HepG2 (cell line): ENCODE data around the gene SATB1. TPM values are rescaled to one million over a fixed set of nuclear protein-coding genes. Genes with fewer than 3 reads are reported as not detected.

Source experiments
- MED8 ChIP-seq: sonication (generic); formaldehyde crosslinking; IDR thresholded peaks from 2 replicates; pipeline ENCODE4 v1.8.1; 2023; ENCODE audit warnings: mild to moderate bottlenecking, missing genetic modification reagents; ENCODE audit not compliant: insufficient replicate concordance
- MTA3 ChIP-seq: sonication (generic); formaldehyde crosslinking; IDR thresholded peaks from 2 replicates; pipeline ENCODE4 v1.4.0; 2020; ENCODE audit warnings: missing genetic modification reagents
- NFIB ChIP-seq: sonication (generic); formaldehyde crosslinking; IDR thresholded peaks from 2 replicates; pipeline ENCODE4 v1.9.0; 2021; ENCODE audit warnings: missing genetic modification reagents, mild to moderate bottlenecking, borderline replicate concordance
- PCBP2 ChIP-seq: fragments of 200-400 bp; formaldehyde crosslinking; optimal IDR thresholded peaks from 2 replicates; pipeline ENCODE3; 2018; ENCODE audit warnings: low read length, low read depth; ENCODE audit not compliant: poor library complexity, severe bottlenecking
- PRMT3 ChIP-seq: sonication (generic); formaldehyde crosslinking; IDR thresholded peaks from 2 replicates; pipeline ENCODE4 v1.8.1; 2022; ENCODE audit warnings: low read depth, mild to moderate bottlenecking, moderate library complexity, missing genetic modification reagents, borderline replicate concordance
- SP4 ChIP-seq: sonication (generic); formaldehyde crosslinking; IDR thresholded peaks from 2 replicates; pipeline ENCODE4 v1.8.1; 2023; ENCODE audit warnings: mild to moderate bottlenecking, missing genetic modification reagents
- TFE3 ChIP-seq: IDR thresholded peaks from 2 replicates; pipeline ENCODE4 v1.6.1; 2016
- ZFP36L2 ChIP-seq: sonication (generic); formaldehyde crosslinking; IDR thresholded peaks from 2 replicates; pipeline ENCODE4 v1.4.0; 2020; ENCODE audit warnings: missing genetic modification reagents
- ZNF790 ChIP-seq: sonication (generic); formaldehyde crosslinking; IDR thresholded peaks from 2 replicates; pipeline ENCODE4 v1.8.0; 2022; ENCODE audit warnings: missing genetic modification reagents, mild to moderate bottlenecking, borderline replicate concordance
- polyA plus RNA-seq, 8 experiments: library from polyadenylated mRNA; depleted of rRNA in 3 of 8; stranded (reverse) in 7 of 8; unstranded in 1 of 8; fragments of >200 nt; fragmentation: Illumina TruSeq in 4 of 8; extraction: Trizol in 4 of 8; gene quantifications; 2 replicates each; pipeline versions ENCODE4 v1.2.1 to v1.2.3, GENCODE V29; 2011 to 2016; ENCODE audit warnings: low read depth in 4 of 8, missing spikeins in 1 of 8, mixed read lengths in 1 of 8; ENCODE audit not compliant: insufficient read depth in 1 of 8
- total RNA-seq, 5 experiments: library from RNA; depleted of rRNA; stranded (reverse); fragments of >200 nt; fragmentation: Illumina TruSeq; extraction: Trizol; gene quantifications; 2 replicates each; pipeline ENCODE4 v1.2.3, GENCODE V29; 2016; ENCODE audit warnings: low read depth in 1 of 5
- TF ChIP-seq, protein P1 (sequence below): sonication (generic); formaldehyde crosslinking; IDR thresholded peaks from 2 replicates; pipeline ENCODE4 v1.4.0; 2020; ENCODE audit warnings: mild to moderate bottlenecking, missing genetic modification reagents
- TF ChIP-seq, protein P2 (sequence below): sonication (generic); formaldehyde crosslinking; IDR thresholded peaks from 2 replicates; pipeline ENCODE4 v1.4.0; 2020; ENCODE audit warnings: missing genetic modification reagents

Gene SATB1
- total and polyA plus RNA-seq, 2 of the 13 experiments (the other 11 are each of a cell fraction or from before 2014, with no cell fraction given), result 0.03 TPM; not detected in 1

DNA sequence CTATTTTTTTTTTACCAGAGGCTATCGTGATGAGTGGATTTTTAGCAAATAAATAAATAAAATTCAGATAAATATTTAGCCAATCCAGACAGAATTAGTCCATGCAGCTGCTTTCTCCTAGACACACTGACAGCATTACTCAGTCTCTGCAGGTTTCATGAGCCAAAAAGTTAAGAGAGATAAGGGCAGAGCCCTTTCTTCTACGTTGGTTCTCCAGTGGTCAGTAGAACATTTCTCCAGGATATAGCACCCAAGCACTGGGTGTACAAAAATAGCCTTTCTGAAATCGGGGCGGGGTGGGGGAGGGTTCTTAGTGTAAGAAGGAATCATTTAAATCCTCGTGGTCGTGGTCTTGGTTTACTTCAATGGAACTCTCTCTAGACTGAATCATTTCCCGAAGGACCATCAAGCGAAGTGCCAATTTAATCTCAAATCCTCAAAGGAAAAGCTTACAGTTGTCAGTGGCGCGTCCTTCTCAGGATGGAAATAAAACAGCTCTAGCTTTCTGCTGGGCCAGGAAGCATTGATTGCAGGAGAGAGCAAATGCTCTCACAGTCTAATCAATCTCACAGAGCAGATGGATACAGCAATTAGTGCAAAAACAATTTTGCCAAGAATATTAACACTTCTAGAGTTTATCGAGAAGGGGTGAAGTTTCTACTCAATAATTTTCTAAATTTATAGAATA, 86.2 kb downstream of the SATB1 start (continued):
- TF ChIP-seq, protein P1, sequence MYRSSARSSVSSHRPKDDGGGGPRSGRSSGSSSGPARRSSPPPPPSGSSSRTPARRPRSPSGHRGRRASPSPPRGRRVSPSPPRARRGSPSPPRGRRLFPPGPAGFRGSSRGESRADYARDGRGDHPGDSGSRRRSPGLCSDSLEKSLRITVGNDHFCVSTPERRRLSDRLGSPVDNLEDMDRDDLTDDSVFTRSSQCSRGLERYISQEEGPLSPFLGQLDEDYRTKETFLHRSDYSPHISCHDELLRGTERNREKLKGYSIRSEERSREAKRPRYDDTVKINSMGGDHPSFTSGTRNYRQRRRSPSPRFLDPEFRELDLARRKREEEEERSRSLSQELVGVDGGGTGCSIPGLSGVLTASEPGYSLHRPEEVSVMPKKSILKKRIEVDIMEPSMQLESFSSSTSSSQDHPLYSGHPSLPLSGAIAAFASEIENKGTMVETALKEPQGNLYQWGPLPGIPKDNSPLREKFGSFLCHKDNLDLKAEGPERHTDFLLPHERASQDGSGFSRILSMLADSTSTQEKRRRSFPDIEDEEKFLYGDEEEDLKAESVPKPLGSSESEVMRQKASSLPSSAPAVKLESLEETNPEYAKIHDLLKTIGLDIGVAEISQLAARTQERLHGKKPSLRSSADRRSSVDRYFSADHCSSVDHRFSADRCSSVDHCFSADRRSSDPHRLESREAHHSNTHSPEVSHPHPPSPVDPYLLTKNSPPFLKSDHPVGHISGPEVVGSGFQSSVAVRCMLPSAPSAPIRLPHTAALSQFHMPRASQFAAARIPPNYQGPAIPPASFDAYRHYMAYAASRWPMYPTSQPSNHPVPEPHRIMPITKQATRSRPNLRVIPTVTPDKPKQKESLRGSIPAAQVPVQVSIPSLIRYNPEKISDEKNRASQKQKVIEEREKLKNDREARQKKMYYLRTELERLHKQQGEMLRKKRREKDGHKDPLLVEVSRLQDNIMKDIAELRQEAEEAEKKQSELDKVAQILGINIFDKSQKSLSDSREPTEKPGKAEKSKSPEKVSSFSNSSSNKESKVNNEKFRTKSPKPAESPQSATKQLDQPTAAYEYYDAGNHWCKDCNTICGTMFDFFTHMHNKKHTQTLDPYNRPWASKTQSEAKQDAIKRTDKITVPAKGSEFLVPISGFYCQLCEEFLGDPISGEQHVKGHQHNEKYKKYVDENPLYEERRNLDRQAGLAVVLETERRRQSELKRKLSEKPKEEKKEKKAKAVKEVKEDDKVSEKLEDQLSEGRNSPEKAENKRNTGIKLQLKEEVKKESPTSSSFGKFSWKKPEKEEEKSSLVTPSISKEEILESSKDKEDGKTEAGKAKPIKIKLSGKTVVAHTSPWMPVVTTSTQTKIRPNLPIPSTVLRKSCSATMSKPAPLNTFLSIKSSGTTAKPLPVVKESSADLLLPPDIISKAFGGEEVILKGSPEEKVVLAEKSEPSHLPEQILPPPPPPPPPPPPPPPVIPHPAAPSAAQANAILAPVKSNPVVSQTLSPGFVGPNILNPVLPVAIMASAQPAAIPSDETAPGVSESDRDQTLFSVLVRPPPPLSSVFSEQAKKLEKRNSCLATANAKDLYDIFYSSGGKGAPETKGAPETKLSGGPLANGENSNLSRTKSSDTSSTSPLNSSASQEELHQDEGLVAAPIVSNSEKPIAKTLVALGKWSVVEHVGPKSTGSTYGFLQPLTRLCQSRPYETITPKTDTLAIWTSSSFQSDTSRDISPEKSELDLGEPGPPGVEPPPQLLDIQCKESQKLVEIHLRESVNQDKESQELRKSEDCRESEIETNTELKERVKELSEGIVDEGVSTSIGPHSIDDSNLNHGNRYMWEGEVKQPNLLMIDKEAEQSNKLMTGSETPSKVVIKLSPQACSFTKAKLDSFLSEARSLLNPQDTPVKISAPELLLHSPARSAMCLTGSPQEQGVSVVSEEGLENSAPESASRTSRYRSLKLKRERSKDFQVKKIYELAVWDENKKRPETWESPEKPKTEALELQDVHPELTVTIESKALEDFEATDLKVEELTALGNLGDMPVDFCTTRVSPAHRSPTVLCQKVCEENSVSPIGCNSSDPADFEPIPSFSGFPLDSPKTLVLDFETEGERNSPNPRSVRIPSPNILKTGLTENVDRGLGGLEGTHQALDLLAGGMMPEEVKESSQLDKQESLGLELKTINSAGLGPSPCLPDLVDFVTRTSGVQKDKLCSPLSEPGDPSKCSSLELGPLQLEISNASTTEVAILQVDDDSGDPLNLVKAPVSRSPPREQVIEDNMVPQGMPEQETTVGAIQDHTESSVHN (CRISPR knock-in tag), result no peak
- TF ChIP-seq SP4 (CRISPR knock-in tag) (no peak), PCBP2 (no peak), TFE3 (CRISPR knock-in tag) (no peak), PRMT3 (CRISPR knock-in tag) (no peak), ZNF790 (CRISPR knock-in tag) (no peak), MED8 (CRISPR knock-in tag) (no peak), NFIB (CRISPR knock-in tag) (no peak), ZFP36L2 (CRISPR knock-in tag) (no peak), MTA3 (CRISPR knock-in tag) (no peak)
- TF ChIP-seq, protein P2, sequence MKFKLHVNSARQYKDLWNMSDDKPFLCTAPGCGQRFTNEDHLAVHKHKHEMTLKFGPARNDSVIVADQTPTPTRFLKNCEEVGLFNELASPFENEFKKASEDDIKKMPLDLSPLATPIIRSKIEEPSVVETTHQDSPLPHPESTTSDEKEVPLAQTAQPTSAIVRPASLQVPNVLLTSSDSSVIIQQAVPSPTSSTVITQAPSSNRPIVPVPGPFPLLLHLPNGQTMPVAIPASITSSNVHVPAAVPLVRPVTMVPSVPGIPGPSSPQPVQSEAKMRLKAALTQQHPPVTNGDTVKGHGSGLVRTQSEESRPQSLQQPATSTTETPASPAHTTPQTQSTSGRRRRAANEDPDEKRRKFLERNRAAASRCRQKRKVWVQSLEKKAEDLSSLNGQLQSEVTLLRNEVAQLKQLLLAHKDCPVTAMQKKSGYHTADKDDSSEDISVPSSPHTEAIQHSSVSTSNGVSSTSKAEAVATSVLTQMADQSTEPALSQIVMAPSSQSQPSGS (CRISPR knock-in tag), result no peak
